ENCODE data around the gene HPSE. TPM values are rescaled to one million over a fixed set of nuclear protein-coding genes. Genes with fewer than 3 reads are reported as not detected.

Gene HPSE
- polyA plus RNA-seq, 1 of the 3 experiments (the other 2 are of a cell fraction), result 1.7 TPM

DNA sequence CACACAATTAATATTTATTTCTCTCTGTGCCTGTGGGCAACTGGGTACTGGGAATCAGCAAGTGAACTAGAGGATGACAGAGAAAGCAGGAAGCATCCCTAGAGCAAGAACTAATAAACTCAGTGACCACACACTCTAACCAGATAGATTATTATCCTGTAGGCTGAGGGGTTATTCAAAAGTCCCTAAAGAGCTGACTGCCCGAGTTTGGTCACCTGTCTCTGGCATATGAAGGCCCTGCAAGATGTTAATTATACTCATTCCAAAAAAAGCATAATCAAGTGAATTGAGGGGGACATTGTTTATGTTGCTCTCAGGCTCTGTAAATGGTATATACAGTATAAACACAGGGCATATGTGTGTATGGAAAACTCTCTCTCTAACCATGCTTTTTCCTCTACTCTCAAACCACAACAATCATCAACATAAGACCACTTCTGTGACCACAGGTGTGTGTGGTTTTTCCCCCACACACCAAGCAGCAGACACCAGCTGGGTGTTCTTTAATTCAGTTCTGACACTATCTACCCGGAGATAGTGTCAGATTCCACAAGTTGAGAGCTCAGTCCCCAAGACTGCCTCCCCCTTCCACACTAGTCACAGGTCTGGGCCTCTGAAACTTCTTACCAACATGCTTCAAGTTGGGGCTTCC, 6.2 kb upstream of the HPSE start:
- Histone ChIP-seq H3K9me2 (no peaks in the 10 kb centered on the region), H4K20me1 (ENCODE audit: insufficient read depth) (no peaks in the 10 kb centered on the region), H3K36me3 (replicated peaks in 1 of 2; ENCODE audit: control insufficient read depth in 1 of 2, insufficient read depth in 2 of 2, low read length in 1 of 2) (no peaks in the 10 kb centered on the region), H3K27ac (ENCODE audit: low read depth in 2 of 2, low read length in 1 of 2) (no peak overlapping the region), H3K27me3 (ENCODE audit: insufficient read depth) (no peaks in the 10 kb centered on the region; the same call in 1 of the 2 replicates), H3K9me3 (no peaks in the 10 kb centered on the region), H3K4me2 (no peak overlapping the region), H3F3A (replicated peaks; ENCODE audit: insufficient read depth) (no peaks in the 10 kb centered on the region), H2AFZ (ENCODE audit: low read depth) (no peak overlapping the region), H3K4me1 (ENCODE audit: control insufficient read depth in 1 of 2, insufficient read depth in 2 of 2, low read depth in 1 of 2, low read length in 1 of 2) (no peaks in the 10 kb centered on the region), H3K4me3 (ENCODE audit: low read depth in 2 of 2, low read length in 1 of 2) (no peak overlapping the region), H3K9ac (no peak overlapping the region), H3K79me2 (ENCODE audit: insufficient read depth) (no peaks in the 10 kb centered on the region)
- WGBS (ENCODE audit: low lambda C conversion rate), result 9% methylated on average over 2 of the region's 2 CpGs
- TF ChIP-seq, protein P1, sequence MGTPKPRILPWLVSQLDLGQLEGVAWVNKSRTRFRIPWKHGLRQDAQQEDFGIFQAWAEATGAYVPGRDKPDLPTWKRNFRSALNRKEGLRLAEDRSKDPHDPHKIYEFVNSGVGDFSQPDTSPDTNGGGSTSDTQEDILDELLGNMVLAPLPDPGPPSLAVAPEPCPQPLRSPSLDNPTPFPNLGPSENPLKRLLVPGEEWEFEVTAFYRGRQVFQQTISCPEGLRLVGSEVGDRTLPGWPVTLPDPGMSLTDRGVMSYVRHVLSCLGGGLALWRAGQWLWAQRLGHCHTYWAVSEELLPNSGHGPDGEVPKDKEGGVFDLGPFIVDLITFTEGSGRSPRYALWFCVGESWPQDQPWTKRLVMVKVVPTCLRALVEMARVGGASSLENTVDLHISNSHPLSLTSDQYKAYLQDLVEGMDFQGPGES (IDR thresholded peaks at IDR 0.05; ENCODE audit: low read depth, low read length), result no peak
- TF ChIP-seq TAF1 (IDR thresholded peaks at IDR 0.05; ENCODE audit: borderline replicate concordance, low read depth, low read length) (no peak), FOXM1 (IDR thresholded peaks at IDR 0.05; ENCODE audit: low read depth) (no peak), RAD21 (IDR thresholded peaks at IDR 0.05; ENCODE audit: low read length) (no peak), MEF2A (IDR thresholded peaks at IDR 0.05; ENCODE audit: borderline replicate concordance, low read depth) (no peak), RCOR1 (IDR thresholded peaks at IDR 0.05; ENCODE audit: low read length) (no peak), JUND (IDR thresholded peaks at IDR 0.05) (no peak), GATA2 (CRISPR knock-in tag; IDR thresholded peaks at IDR 0.05) (no peak), FOXJ3 (CRISPR knock-in tag; IDR thresholded peaks at IDR 0.05) (no peak), EP300 (IDR thresholded peaks at IDR 0.05; ENCODE audit: borderline replicate concordance in 1 of 2, low read depth in 1 of 2, low read length in 1 of 2) (no peak), FOSL2 (IDR thresholded peaks at IDR 0.05; ENCODE audit: borderline replicate concordance, low read depth) (no peak)
- TF ChIP-seq, protein P2, sequence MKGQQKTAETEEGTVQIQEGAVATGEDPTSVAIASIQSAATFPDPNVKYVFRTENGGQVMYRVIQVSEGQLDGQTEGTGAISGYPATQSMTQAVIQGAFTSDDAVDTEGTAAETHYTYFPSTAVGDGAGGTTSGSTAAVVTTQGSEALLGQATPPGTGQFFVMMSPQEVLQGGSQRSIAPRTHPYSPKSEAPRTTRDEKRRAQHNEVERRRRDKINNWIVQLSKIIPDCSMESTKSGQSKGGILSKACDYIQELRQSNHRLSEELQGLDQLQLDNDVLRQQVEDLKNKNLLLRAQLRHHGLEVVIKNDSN (IDR thresholded peaks at IDR 0.05; ENCODE audit: borderline replicate concordance, low read depth), result no peak
- TF ChIP-seq, protein P3, sequence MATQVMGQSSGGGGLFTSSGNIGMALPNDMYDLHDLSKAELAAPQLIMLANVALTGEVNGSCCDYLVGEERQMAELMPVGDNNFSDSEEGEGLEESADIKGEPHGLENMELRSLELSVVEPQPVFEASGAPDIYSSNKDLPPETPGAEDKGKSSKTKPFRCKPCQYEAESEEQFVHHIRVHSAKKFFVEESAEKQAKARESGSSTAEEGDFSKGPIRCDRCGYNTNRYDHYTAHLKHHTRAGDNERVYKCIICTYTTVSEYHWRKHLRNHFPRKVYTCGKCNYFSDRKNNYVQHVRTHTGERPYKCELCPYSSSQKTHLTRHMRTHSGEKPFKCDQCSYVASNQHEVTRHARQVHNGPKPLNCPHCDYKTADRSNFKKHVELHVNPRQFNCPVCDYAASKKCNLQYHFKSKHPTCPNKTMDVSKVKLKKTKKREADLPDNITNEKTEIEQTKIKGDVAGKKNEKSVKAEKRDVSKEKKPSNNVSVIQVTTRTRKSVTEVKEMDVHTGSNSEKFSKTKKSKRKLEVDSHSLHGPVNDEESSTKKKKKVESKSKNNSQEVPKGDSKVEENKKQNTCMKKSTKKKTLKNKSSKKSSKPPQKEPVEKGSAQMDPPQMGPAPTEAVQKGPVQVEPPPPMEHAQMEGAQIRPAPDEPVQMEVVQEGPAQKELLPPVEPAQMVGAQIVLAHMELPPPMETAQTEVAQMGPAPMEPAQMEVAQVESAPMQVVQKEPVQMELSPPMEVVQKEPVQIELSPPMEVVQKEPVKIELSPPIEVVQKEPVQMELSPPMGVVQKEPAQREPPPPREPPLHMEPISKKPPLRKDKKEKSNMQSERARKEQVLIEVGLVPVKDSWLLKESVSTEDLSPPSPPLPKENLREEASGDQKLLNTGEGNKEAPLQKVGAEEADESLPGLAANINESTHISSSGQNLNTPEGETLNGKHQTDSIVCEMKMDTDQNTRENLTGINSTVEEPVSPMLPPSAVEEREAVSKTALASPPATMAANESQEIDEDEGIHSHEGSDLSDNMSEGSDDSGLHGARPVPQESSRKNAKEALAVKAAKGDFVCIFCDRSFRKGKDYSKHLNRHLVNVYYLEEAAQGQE (IDR thresholded peaks at IDR 0.05; ENCODE audit: low read depth, low read length), result no peak
- TF ChIP-seq, protein P4, sequence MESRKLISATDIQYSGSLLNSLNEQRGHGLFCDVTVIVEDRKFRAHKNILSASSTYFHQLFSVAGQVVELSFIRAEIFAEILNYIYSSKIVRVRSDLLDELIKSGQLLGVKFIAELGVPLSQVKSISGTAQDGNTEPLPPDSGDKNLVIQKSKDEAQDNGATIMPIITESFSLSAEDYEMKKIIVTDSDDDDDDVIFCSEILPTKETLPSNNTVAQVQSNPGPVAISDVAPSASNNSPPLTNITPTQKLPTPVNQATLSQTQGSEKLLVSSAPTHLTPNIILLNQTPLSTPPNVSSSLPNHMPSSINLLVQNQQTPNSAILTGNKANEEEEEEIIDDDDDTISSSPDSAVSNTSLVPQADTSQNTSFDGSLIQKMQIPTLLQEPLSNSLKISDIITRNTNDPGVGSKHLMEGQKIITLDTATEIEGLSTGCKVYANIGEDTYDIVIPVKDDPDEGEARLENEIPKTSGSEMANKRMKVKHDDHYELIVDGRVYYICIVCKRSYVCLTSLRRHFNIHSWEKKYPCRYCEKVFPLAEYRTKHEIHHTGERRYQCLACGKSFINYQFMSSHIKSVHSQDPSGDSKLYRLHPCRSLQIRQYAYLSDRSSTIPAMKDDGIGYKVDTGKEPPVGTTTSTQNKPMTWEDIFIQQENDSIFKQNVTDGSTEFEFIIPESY (IDR thresholded peaks at IDR 0.05; ENCODE audit: borderline replicate concordance, low read depth), result no peak
- TF ChIP-seq, protein P5, sequence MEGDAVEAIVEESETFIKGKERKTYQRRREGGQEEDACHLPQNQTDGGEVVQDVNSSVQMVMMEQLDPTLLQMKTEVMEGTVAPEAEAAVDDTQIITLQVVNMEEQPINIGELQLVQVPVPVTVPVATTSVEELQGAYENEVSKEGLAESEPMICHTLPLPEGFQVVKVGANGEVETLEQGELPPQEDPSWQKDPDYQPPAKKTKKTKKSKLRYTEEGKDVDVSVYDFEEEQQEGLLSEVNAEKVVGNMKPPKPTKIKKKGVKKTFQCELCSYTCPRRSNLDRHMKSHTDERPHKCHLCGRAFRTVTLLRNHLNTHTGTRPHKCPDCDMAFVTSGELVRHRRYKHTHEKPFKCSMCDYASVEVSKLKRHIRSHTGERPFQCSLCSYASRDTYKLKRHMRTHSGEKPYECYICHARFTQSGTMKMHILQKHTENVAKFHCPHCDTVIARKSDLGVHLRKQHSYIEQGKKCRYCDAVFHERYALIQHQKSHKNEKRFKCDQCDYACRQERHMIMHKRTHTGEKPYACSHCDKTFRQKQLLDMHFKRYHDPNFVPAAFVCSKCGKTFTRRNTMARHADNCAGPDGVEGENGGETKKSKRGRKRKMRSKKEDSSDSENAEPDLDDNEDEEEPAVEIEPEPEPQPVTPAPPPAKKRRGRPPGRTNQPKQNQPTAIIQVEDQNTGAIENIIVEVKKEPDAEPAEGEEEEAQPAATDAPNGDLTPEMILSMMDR (IDR thresholded peaks at IDR 0.05), result no peak
- no peak for DNase-seq
- POLR2A ChIA-PET, result no interaction called here
- CTCF ChIA-PET, result no interaction called here
